Stimulated activated CD4-positive, alpha-beta T cell treated with anti-CD3 and anti-CD28 coated beads, Interleukin-15, amount 100 ng/mL, for 48 hours (primary cell): ENCODE results near the gene GSTK1.

ENCODE experiments used
- DNase-seq, 2 donors: peaks; one replicate each; pipeline ENCODE4 v3.0.0-alpha.2; 2020; ENCODE audit warnings: low read depth in 2 of 2

The GSTK1 gene

DNA sequence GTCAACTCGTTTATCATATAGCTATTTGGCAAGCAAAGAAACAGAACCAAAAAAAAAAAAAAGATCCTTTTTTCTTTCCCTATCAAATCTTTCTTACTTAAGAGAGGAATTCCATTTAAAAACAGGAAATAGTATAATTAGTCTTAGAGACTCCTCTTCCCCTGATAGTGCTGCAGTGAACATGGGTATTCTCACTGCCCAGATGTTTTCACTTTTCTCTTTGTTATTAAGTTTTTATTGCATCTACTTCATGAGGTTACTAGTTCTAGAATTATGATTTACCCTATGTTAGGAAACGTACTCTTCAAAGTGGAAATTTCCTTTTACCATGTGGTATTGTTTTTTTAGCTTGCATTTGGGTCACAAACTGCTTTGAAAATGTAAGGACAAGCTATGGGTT, 33.4 kb downstream of the GSTK1 start:
- no peak for DNase-seq

DNA sequence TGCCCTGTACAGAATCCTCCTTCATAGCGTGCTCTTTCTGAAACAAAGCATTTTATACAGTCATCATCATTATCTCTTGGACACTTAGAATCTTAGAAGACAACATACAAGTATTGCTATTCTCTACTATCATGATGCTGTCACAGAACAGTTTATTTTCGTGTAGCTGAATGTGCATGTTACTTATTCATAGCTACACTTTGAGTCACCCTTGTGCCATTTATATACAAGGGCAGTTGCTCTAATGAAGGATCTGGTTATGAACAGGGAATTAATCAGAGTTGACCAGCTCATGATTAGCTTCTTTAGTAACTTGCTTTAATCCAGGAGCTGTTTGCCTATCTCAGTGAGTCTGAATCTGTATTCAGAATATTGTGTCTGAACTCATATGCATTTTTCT, 36.1 kb downstream of the GSTK1 start:
- DNase-seq, result no peak

DNA sequence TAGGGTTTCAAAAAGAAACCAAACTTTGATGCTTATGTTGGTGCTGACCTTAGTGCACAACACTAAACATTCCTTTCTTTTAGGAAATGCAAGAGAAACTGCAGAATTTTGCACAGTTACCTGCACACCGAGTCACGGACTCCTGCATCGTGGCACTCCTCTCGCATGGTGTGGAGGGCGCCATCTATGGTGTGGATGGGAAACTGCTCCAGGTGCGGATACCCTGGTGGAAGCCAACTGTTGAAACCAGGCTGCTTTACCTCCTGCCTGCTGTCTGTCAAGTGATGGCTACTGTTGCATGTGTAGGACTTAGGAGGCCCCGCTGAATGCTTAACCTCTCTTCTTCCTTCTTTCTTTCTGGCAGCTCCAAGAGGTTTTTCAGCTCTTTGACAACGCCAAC, 36.6 kb downstream of the GSTK1 start:
- peak in 1 of 2 donors; percentile 45 for DNase-seq

DNA sequence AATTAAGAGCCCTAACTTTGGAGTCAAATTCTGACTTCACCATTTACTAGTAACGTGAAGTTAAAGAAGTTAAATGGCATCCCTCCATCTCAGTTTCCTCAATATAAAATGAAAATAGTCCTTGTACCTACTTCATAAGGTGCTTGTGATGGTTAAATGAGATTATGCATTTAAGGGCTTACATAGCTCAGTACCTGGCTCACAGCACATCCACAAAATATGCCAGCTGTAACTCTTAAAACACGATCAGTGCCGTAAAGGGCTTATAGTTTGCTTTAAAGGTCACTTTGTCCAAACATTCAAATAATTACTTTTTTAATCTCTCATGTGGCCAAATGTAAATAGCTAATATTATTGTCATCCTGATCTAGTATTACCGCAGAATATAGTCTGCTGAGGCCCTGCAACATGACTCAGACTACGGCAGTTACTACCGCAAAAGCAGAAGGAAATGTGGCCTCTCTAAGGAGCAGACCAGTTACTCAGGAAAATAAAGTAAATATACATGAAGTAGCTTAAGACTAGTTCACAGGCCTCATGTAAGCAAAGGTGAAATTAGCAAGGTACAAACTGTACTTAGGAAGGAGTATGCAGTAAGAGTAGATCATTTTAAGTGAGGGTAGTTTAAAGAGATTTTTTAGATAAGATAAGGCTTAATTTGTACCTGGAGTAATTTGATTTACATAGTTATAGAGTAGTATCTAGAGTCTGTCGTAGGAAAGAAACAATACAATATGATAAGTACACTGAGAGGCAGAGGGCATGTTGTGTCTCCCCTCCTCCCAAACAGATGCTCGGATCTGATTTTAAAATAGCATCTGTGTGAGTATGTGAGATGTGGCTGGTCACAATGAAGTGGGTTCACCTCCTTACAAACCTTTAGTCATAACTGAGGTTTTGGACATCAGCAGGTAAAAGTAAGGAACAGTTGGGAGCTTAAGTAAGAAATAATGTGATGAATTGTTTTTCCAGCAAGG, 38.0 kb downstream of the GSTK1 start:
- DNase-seq, result no peak

DNA sequence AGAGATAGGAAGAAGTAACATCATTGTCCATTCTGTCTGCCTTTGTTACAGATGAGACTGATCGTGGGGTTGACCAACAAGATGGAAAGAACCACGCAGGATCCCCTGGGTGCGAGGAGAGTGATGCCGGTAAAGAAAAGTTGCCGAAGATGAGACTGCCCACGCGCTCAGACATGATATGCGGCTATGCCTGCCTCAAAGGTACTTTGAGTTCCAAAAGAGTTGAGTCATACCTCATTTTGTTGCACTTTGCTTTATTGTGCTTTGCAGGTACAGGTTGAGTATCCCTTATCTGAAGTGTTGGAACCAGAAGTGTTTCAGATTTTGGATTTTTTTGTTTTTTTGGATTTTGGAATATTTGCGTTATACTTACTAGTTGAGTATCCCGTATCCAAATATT, 40.5 kb downstream of the GSTK1 start:
- no peak for DNase-seq

DNA sequence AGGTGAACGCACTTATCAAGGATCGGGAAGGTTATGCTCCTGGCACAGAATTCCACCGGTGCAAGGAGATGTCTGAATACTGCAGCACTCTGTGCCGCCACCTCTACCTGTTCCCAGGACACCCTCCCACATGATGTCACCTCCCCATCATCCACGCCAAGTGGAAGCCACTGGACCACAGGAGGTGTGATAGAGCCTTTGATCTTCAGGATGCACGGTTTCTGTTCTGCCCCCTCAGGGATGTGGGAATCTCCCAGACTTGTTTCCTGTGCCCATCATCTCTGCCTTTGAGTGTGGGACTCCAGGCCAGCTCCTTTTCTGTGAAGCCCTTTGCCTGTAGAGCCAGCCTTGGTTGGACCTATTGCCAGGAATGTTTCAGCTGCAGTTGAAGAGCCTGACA, 41.7 kb downstream of the GSTK1 start:
- DNase-seq, result no peak

DNA sequence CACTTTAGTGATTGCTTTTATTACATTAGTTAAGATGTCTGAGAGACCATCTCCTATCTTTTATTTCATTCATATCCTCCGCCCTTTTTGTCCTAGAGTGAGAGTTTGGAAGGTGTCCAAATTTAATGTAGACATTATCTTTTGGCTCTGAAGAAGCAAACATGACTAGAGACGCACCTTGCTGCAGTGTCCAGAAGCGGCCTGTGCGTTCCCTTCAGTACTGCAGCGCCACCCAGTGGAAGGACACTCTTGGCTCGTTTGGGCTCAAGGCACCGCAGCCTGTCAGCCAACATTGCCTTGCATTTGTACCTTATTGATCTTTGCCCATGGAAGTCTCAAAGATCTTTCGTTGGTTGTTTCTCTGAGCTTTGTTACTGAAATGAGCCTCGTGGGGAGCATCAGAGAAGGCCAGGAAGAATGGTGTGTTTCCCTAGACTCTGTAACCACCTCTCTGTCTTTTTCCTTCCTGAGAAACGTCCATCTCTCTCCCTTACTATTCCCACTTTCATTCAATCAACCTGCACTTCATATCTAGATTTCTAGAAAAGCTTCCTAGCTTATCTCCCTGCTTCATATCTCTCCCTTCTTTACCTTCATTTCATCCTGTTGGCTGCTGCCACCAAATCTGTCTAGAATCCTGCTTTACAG, 42.3 kb downstream of the GSTK1 start:
- DNase-seq, result peak; percentile 50 to 62

DNA sequence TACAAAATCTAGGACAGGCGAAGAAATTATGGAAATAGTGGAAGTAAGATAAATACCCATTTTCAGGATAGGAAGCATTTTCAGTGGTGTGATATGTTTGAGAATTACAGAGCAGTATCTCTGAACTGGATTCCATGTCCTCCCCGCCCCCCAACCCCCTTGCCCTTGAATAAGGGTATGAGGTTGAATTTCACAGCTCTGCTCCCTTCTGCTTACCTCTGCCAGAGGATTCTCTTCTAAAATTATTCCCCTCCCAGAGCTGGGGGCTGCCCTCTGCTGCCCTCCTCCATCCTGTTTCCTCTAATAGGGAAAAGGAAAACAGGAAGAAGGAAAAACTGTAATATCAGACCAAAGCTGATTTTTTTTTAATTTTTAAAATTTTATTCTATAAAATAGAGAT, 45.4 kb downstream of the GSTK1 start:
- DNase-seq, result no peak

DNA sequence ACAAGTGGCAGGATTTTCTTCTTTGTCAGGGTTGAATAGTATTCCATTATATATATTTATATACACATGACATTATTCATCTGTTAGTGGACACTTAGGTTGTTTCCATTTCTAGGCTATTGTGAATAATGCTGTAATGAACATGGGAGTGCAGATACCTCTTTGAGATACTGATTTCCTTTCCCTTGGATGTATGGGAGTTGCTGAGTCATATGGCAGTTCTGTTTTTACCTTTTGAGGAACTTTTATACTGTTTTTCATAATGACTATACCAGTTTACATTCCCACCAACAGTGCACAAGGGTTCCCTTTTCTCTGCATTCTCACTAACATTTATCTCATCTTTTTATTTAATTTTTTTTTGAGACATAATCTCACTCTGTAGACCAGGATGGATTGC, 50.9 kb downstream of the GSTK1 start:
- no peak for DNase-seq

DNA sequence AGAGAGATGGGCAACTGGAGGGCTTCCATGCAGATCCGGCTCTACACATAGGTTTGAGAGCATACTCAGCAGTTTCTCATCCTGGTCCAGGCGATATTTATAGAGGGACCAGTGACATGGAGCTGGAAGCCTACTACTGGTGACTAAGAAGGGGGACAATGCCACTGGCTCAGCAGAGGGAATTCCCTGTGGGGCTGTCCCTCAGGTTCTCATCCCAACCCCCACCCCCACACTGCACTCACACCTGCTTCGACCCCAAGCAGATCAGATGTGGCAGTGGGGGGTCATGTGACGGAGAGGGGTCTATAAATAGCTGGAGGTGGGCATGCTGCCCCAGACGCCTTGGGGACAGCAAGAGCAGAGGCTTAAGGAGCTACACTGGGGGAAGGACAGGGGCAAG, 52.5 kb downstream of the GSTK1 start, which contains the start of gene CLCN1:
Gene CLCN1 (plus strand): TSS at position 336 of the 400 bp plus-strand sequence. CDS start 102 bp downstream, outside the sequence.
- no peak for DNase-seq

DNA sequence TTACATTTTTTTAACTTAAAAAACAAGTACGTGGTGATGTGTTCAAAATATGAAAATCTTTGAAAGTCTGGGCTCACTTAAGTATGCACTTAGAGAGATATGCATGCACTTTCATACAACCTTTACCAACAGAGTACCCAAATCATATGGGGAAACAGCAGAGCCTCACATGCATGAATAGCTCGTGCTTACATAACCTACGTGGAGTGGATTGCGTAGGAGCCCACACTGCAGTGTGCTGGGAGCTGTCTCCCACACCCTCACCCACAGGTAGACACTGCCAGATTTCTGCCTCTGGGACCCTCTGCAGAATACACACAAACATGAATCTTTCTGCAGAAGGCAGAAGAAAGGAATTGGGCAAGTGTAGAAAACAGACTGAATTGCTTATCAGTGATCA, 53.3 kb downstream of the GSTK1 start:
- DNase-seq, result no peak

DNA sequence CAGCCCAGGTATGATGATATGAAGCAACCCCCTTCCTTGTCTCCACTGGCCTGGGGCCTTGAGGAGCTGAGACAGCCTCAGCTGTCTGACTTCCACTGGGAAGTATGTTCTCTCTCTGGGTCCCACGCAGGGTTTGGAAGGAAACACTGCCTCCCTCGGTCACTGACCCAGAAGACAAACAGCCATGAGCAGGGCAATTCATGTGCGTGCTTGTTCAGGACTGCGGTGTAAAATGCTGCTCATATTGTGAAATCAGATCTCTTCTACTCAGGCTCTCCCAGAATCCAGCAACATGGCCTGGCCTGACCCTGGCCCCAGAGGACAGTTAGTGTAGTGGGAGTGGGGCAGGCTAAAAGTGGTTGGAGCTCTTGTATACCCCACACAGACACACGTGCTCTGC, 55.4 kb downstream of the GSTK1 start:
- DNase-seq, result no peak
